ENCODE data around the gene EIF3M.

DNA sequence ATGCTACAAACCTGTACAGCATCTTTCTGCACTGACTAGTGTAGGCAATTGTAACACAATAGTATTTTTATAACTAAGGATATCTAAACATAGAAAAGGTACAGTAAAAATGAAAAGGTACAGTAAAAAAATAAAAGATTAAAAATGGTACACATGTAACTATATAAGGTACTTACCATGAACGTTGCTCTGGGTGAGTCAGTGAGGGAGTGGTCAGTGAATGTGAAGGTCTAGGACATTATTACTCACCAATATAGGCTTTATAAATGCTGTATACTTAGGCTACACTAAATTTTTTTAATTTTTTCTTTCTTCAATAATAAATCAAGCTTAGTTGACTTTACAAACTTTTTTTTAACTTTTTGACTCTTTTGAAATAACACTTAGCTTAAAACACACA lies 59.9 kb downstream of the EIF3M start:
- TF ChIP-seq, protein P1, sequence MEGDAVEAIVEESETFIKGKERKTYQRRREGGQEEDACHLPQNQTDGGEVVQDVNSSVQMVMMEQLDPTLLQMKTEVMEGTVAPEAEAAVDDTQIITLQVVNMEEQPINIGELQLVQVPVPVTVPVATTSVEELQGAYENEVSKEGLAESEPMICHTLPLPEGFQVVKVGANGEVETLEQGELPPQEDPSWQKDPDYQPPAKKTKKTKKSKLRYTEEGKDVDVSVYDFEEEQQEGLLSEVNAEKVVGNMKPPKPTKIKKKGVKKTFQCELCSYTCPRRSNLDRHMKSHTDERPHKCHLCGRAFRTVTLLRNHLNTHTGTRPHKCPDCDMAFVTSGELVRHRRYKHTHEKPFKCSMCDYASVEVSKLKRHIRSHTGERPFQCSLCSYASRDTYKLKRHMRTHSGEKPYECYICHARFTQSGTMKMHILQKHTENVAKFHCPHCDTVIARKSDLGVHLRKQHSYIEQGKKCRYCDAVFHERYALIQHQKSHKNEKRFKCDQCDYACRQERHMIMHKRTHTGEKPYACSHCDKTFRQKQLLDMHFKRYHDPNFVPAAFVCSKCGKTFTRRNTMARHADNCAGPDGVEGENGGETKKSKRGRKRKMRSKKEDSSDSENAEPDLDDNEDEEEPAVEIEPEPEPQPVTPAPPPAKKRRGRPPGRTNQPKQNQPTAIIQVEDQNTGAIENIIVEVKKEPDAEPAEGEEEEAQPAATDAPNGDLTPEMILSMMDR (IDR thresholded peaks at IDR 0.05): no peak
- no peak for TF ChIP-seq POLR2A (IDR thresholded peaks at IDR 0.05)
